RWPE2 (cell line): ENCODE measurements around the gene TMEM185B.

Experiments used
- ATAC-seq: fragments of 200-7000 bp; cut with Tn5 transposase; 3 replicates; pipeline ENCODE4 v1.9.1; 2021; ENCODE audit warnings: low read depth
- DNase-seq: peaks from one replicate; pipeline ENCODE4 v3.0.0-alpha.2; 2020; ENCODE audit warnings: low spot score
- H3K27ac ChIP-seq: fragments of 450-650 bp; 2 replicates; pipeline ENCODE4 v1.5.1; 2017; ENCODE audit warnings: mild to moderate bottlenecking; ENCODE audit not compliant: poor library complexity, severe bottlenecking
- H3K27me3 ChIP-seq: fragments of 250-450 bp; sonication (Bioruptor Pico); 2 replicates; pipeline ENCODE4 v1.5.1; 2021; ENCODE audit warnings: mild to moderate bottlenecking, moderate library complexity; ENCODE audit not compliant: insufficient read depth, poor library complexity, severe bottlenecking
- H3K36me3 ChIP-seq: fragments of 250-450 bp; sonication (Bioruptor Pico); 2 replicates; pipeline ENCODE4 v1.5.1; 2020; ENCODE audit warnings: low read depth, mild to moderate bottlenecking, moderate library complexity
- H3K4me1 ChIP-seq: fragments of 250-450 bp; sonication (Bioruptor Pico); 2 replicates; pipeline ENCODE4 v1.5.1; 2021; ENCODE audit warnings: mild to moderate bottlenecking, moderate library complexity; ENCODE audit not compliant: insufficient read depth, poor library complexity, severe bottlenecking
- H3K4me3 ChIP-seq: fragments of 250-450 bp; sonication (Bioruptor Pico); 2 replicates; pipeline ENCODE4 v1.5.1; 2021; ENCODE audit warnings: mild to moderate bottlenecking, moderate library complexity; ENCODE audit not compliant: severe bottlenecking
- H3K9me3 ChIP-seq: fragments of 250-450 bp; sonication (Bioruptor Pico); 2 replicates; pipeline ENCODE4 v1.5.1; 2021; ENCODE audit warnings: mild to moderate bottlenecking, moderate library complexity; ENCODE audit not compliant: severe bottlenecking
- CTCF ChIP-seq: fragments of 450-650 bp; IDR thresholded peaks from one replicate; pipeline ENCODE4 v1.5.1; 2017; ENCODE audit warnings: mild to moderate bottlenecking, moderate library complexity; ENCODE audit not compliant: poor library complexity, severe bottlenecking

The TMEM185B gene

GRCh38 chr2:120210270-120210693 lies 12.9 kb downstream of the TMEM185B start:
- H3K9me3 ChIP-seq: no peaks in the 10 kb centered on the region
- DNase-seq: no peak
- no peak overlapping the region for H3K27ac ChIP-seq
- no peak for TF ChIP-seq CTCF
- H3K27me3 ChIP-seq: no peaks in the 10 kb centered on the region
- no peak overlapping the region for H3K4me3 ChIP-seq
- no peak for ATAC-seq
- H3K36me3 ChIP-seq: no peaks in the 10 kb centered on the region
- no peaks in the 10 kb centered on the region for H3K4me1 ChIP-seq

GRCh38 chr2:120209427-120210269 lies 13.6 kb downstream of the TMEM185B start:
- ATAC-seq: 0 out of 3 replicates have a peak, but pooled peaks have one; percentile 29
- TF ChIP-seq CTCF: no peak
- no peak for DNase-seq
- H3K4me3 ChIP-seq: no peak overlapping the region
- H3K4me1 ChIP-seq: no peaks in the 10 kb centered on the region
- H3K36me3 ChIP-seq: no peaks in the 10 kb centered on the region
- no peaks in the 10 kb centered on the region for H3K27me3 ChIP-seq
- no peak overlapping the region for H3K27ac ChIP-seq
- H3K9me3 ChIP-seq: no peaks in the 10 kb centered on the region

DNA sequence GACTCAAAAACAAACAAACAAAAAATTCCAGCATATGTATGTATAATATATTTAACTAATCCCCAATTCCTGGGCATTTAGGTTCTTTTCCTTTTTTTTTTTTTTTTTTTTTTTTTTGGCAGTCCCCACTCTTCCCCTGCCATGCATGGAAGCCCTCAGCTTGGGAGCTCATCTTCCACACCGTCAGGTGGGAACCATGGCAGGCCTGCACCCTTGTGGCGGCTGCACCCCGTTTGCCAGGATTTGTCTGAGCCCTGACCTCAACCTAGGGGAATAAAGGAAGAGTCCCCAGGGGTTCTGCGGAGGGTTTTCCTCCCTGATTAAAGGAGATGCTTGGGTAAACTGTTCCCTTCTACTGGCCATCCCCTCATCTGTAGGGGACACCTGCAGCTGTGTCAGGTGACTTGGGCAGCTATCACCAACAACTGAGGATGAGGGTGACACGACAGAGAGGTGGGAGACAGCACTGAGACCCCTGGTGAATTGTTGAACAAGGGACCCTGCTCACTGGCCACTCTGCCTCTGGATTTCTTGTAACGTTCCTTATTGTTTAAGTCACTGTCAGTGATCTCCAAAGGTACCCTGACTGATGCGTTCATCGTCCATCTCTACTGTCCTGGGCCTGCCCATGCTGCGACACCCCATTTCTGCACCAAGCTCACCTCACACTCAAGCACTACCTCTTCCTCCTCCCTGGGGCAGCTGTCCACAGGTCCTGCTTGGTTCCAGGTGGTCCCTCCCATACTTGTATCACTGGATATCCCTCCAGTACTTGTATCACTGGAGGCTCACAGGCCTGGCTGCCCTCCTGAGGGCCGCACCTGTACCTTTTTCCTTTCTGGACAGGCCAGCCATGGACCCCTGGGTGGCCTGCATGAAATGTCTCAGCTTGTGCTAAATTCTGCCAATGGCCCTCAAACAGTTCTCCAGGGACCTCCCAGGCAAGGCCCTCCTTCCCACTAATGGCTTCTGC lies 14.5 kb downstream of the TMEM185B start:
- no peak for TF ChIP-seq CTCF
- no peaks in the 10 kb centered on the region for H3K27me3 ChIP-seq
- no peaks in the 10 kb centered on the region for H3K36me3 ChIP-seq
- H3K9me3 ChIP-seq: no peaks in the 10 kb centered on the region
- no peaks in the 10 kb centered on the region for H3K4me1 ChIP-seq
- H3K27ac ChIP-seq: no peak overlapping the region
- DNase-seq: no peak
- ATAC-seq: no peak
- no peak overlapping the region for H3K4me3 ChIP-seq

- Histone ChIP-seq H3K4me1 (no peaks in the 10 kb centered on the region), H3K4me3 (no peak overlapping the region), H3K27me3 (no peaks in the 10 kb centered on the region), H3K36me3 (no peaks in the 10 kb centered on the region), H3K27ac (no peak overlapping the region), H3K9me3 (no peaks in the 10 kb centered on the region)
- ATAC-seq: no peak
- DNase-seq: no peak
- TF ChIP-seq CTCF: no peak
Measured at GRCh38 chr2:120206022-120206581, 17.1 kb downstream of the TMEM185B start.
